Hepatocyte (in vitro differentiated cells): ENCODE results near the gene ALDH4A1. TPM values are rescaled to one million over a fixed set of nuclear protein-coding genes. Genes with fewer than 3 reads are reported as not detected.

ENCODE experiments used
- DNase-seq: peaks from one replicate; pipeline ENCODE4 v3.0.0-alpha.2; 2016; ENCODE audit warnings: low spot score
- H2AFZ ChIP-seq: fragments of 200-600 bp; sonication (generic); 2 replicates; pipeline ENCODE4 v1.6.0; 2016; ENCODE audit warnings: antibody characterized with exemption, mild to moderate bottlenecking
- H3K27ac ChIP-seq: fragments of 200-600 bp; sonication (generic); 2 replicates; pipeline ENCODE4 v1.5.1; 2016; ENCODE audit warnings: mild to moderate bottlenecking
- H3K27me3 ChIP-seq: fragments of 200-600 bp; sonication (generic); 2 replicates; pipeline ENCODE4 v1.6.1; 2016
- H3K36me3 ChIP-seq: fragments of 200-600 bp; sonication (generic); replicated peaks from 2 replicates; pipeline ENCODE4 v1.5.1; 2016; ENCODE audit warnings: low read depth; ENCODE audit not compliant: insufficient read depth
- H3K4me1 ChIP-seq: fragments of 200-600 bp; sonication (generic); 2 replicates; pipeline ENCODE4 v1.5.1; 2016; ENCODE audit warnings: mild to moderate bottlenecking, moderate library complexity; ENCODE audit not compliant: insufficient read depth
- H3K4me2 ChIP-seq: fragments of 200-600 bp; sonication (generic); 2 replicates; pipeline ENCODE4 v1.6.0; 2016
- H3K4me3 ChIP-seq: fragments of 200-600 bp; sonication (generic); 2 replicates; pipeline ENCODE4 v1.5.1; 2016; ENCODE audit warnings: mild to moderate bottlenecking
- H3K79me2 ChIP-seq: fragments of 200-600 bp; sonication (generic); 2 replicates; pipeline ENCODE4 v1.6.0; 2017; ENCODE audit warnings: mild to moderate bottlenecking
- H3K9me2 ChIP-seq: fragments of 200-600 bp; sonication (generic); replicated peaks from 2 replicates; pipeline ENCODE4 v1.6.0; 2017; ENCODE audit warnings: mild to moderate bottlenecking; ENCODE audit not compliant: insufficient read depth
- H3K9me3 ChIP-seq: fragments of 200-600 bp; sonication (generic); 2 replicates; pipeline ENCODE4 v1.5.1; 2016; ENCODE audit warnings: low read depth, mild to moderate bottlenecking
- H4K20me1 ChIP-seq: fragments of 200-600 bp; sonication (generic); 2 replicates; pipeline ENCODE4 v1.6.0; 2016; ENCODE audit warnings: mild to moderate bottlenecking; ENCODE audit not compliant: insufficient read depth, poor library complexity, severe bottlenecking
- EZH2 ChIP-seq: fragments of 200-600 bp; sonication (generic); IDR thresholded peaks from 2 replicates; pipeline ENCODE4 v1.6.1; 2016; ENCODE audit warnings: antibody characterized with exemption, mild to moderate bottlenecking, borderline replicate concordance
- EZH2phosphoT487 ChIP-seq: fragments of 200-600 bp; sonication (generic); IDR thresholded peaks from one replicate; pipeline ENCODE4 v1.6.1; 2018; ENCODE audit warnings: antibody characterized with exemption, mild to moderate bottlenecking, low read depth, moderate library complexity; ENCODE audit not compliant: unreplicated experiment, severe bottlenecking
- WGBS: methylation state at CpG from one replicate; pipeline ENCODE4 v1.1.6; 2016; ENCODE audit warnings: low lambda C conversion rate; ENCODE audit errors: missing lambda C conversion rate; 5-methylcytosine and 5-hydroxymethylcytosine counted together
- polyA plus RNA-seq: library from polyadenylated mRNA; unstranded; fragments of >200 nt; fragmentation: Nextera tagmentation; extraction: Ambion mirVana; gene quantifications from 2 replicates; pipeline ENCODE4 v1.2.1, GENCODE V29; 2016
- total RNA-seq: library from RNA; depleted of rRNA; stranded (reverse); fragments of >200 nt; gene quantifications from 2 replicates; pipeline ENCODE4 v1.2.3, GENCODE V29; 2014
- TF ChIP-seq, protein P1 (sequence below): fragments of 200-600 bp; sonication (generic); IDR thresholded peaks from 2 replicates; pipeline ENCODE4 v1.5.1; 2016; ENCODE audit warnings: antibody characterized with exemption, mild to moderate bottlenecking; ENCODE audit not compliant: poor library complexity

Gene ALDH4A1
- total and polyA plus RNA-seq, 2 experiments from 2014 or later, result 41.4 to 49.1 TPM

DNA sequence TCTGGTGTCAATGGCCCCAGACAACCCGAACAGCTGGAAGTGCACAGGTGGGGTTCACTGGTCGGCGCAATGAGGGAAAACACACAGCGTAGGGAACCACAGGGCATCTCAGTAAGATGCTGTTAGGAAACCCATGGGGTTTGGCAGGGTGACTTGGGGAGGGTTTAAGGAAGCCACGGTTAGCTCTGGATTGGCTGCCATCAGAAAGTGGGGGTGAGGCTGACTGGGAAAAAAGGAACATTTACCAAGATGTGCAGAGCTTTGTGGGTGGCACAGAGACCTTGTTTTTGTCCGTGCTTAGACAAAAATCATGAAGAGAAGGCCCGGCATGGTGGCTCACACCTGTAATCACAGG lies 11.0 kb downstream of the ALDH4A1 start:
- no peaks in the 10 kb centered on the region for H3K79me2 ChIP-seq
- no peaks in the 10 kb centered on the region for H3K27me3 ChIP-seq
- no peak overlapping the region for H3K4me3 ChIP-seq

DNA sequence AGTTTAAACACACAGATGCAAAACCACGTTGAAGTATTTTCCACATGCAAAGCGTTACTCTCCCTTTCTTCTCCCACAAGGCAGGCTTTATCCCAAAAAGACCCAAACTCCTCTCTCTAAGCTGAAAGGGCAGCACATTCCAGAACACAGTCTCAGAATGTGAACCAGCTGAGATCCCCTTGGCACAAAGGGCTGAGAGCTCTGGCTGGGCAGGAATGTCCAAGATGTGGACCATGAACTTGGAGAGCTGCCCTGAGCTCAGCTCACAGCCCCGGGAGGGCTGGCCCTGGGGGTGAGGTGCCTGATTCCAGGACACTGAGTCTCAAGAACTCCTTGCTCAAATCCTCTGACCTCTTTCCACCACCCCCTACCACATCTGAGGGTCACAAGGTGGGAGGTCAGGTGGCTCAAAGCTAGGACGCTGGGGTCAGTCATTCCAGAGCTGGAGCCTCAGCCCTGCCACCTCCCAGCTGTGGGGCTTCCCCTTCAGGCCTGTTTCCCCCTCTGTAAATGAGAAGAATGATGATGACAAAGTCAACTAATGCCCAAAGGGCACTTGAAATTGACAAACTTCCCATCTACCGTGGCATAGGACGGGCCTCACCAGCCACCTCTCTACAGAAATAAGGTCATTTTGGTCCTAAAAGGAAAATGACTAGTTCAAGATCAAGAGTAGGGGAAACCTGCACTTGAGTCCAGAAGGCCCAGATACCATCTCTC lies 11.5 kb downstream of the ALDH4A1 start:
- H3K79me2 ChIP-seq, result no peaks in the 10 kb centered on the region
- no peak overlapping the region for H3K27ac ChIP-seq
- DNase-seq, result no peak
- no peak overlapping the region for H3K4me3 ChIP-seq
- no peak overlapping the region for H3K4me2 ChIP-seq
- H3K36me3 ChIP-seq, result no peaks in the 10 kb centered on the region
- H3K9me2 ChIP-seq, result no peaks in the 10 kb centered on the region
- no peaks in the 10 kb centered on the region for H3K9me3 ChIP-seq
- WGBS, result 83% methylated on average over 6 of the region's 6 CpGs
- no peaks in the 10 kb centered on the region for H3K27me3 ChIP-seq
- H3K4me1 ChIP-seq, result no peaks in the 10 kb centered on the region
- no peak for TF ChIP-seq EZH2
- TF ChIP-seq, protein P1, sequence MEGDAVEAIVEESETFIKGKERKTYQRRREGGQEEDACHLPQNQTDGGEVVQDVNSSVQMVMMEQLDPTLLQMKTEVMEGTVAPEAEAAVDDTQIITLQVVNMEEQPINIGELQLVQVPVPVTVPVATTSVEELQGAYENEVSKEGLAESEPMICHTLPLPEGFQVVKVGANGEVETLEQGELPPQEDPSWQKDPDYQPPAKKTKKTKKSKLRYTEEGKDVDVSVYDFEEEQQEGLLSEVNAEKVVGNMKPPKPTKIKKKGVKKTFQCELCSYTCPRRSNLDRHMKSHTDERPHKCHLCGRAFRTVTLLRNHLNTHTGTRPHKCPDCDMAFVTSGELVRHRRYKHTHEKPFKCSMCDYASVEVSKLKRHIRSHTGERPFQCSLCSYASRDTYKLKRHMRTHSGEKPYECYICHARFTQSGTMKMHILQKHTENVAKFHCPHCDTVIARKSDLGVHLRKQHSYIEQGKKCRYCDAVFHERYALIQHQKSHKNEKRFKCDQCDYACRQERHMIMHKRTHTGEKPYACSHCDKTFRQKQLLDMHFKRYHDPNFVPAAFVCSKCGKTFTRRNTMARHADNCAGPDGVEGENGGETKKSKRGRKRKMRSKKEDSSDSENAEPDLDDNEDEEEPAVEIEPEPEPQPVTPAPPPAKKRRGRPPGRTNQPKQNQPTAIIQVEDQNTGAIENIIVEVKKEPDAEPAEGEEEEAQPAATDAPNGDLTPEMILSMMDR, result no peak
- TF ChIP-seq EZH2phosphoT487, result no peak
- peaks cover 3% of the 10 kb centered on the region for H4K20me1 ChIP-seq
- no peak overlapping the region for H2AFZ ChIP-seq

More for the DNA sequence above, 11.0 kb downstream of the ALDH4A1 start:
- 94% methylated on average over 7 of the region's 7 CpGs for WGBS
- H3K9me3 ChIP-seq, result no peaks in the 10 kb centered on the region
- H3K4me1 ChIP-seq, result no peaks in the 10 kb centered on the region
- no peaks in the 10 kb centered on the region for H3K36me3 ChIP-seq
- H3K4me2 ChIP-seq, result no peak overlapping the region
- H2AFZ ChIP-seq, result no peak overlapping the region
- H3K27ac ChIP-seq, result no peak overlapping the region
- peaks cover 3% of the 10 kb centered on the region for H4K20me1 ChIP-seq
- no peaks in the 10 kb centered on the region for H3K9me2 ChIP-seq
- TF ChIP-seq, protein P1, result no peak
- no peak for TF ChIP-seq EZH2phosphoT487
- no peak for TF ChIP-seq EZH2
- no peak for DNase-seq

DNA sequence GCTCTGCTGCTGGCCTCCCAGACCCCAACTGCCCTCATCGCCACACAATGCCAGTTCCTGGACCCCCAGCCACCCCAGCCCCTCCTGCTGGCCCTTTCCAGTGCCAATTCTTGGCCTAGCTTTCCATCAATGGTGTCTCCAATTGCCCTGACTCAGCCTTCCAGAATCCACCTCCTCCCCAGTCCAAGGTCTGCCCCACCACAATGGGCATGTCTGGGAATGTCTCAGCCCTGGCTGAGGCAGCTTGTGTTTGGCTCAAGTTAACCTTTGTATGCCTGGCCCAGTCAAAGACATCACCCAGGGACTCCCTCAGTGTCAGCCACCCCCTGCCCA lies 16.4 kb downstream of the ALDH4A1 start:
- no peaks in the 10 kb centered on the region for H3K36me3 ChIP-seq

More for the DNA sequence above, 16.4 kb downstream of the ALDH4A1 start:
- H2AFZ ChIP-seq, result no peak overlapping the region
- WGBS, result 100% methylated on average over 1 of the region's 1 CpG
- no peaks in the 10 kb centered on the region for H3K9me2 ChIP-seq
- TF ChIP-seq, protein P1, result no peak
- no peak for TF ChIP-seq EZH2
- no peaks in the 10 kb centered on the region for H3K9me3 ChIP-seq
- H3K27me3 ChIP-seq, result no peaks in the 10 kb centered on the region
- no peak overlapping the region for H3K27ac ChIP-seq
- H3K79me2 ChIP-seq, result no peaks in the 10 kb centered on the region
- DNase-seq, result peak; percentile 25
- no peaks in the 10 kb centered on the region for H3K4me1 ChIP-seq
- no peak overlapping the region for H3K4me3 ChIP-seq
- no peak overlapping the region for H3K4me2 ChIP-seq
- no peaks in the 10 kb centered on the region for H4K20me1 ChIP-seq
